ENCODE data around the gene DGKI. TPM values are rescaled to one million over a fixed set of nuclear protein-coding genes. Genes with fewer than 3 reads are reported as not detected.

Gene DGKI
- total and polyA plus RNA-seq, 2 donors (not counting 1 experiment from before 2014, with no cell fraction given) = 0.74 to 2.1 TPM

- no peak for TF ChIP-seq CTCF (conservative IDR thresholded peaks at IDR 0.05 in 1 of 2, IDR thresholded peaks at IDR 0.05 in 1 of 2; ENCODE audit: low read depth in 1 of 2, low read length in 2 of 2)
- TF ChIP-seq EZH2 (IDR thresholded peaks at IDR 0.05; ENCODE audit: low read length, missing control alignments) = no peak
- H3K9me3 ChIP-seq (ENCODE audit: control insufficient read depth, insufficient read depth, low read depth, low read length) = no peaks in the 10 kb centered on the region
- H3K4me1 ChIP-seq (ENCODE audit: control insufficient read depth, extremely low read depth, insufficient read depth, low read length) = peaks cover 5% of the 10 kb centered on the region
- no peak overlapping the region for H3K9ac ChIP-seq (ENCODE audit: insufficient read depth, low read length)
- no peaks in the 10 kb centered on the region for H3K79me2 ChIP-seq (ENCODE audit: control insufficient read depth, insufficient read depth, low read length)
- H3K27me3 ChIP-seq (ENCODE audit: control insufficient read depth, insufficient read depth, low read length) = no peaks in the 10 kb centered on the region
- H2AFZ ChIP-seq (ENCODE audit: low read length) = no peak overlapping the region
- H3K27ac ChIP-seq (ENCODE audit: insufficient read depth, low read length) = no peak overlapping the region
- H3K4me2 ChIP-seq (ENCODE audit: extremely low read depth, insufficient read depth, low read length) = no peak overlapping the region
- H3K36me3 ChIP-seq (ENCODE audit: control insufficient read depth, insufficient read depth, low read length) = no peaks in the 10 kb centered on the region
- H3K4me3 ChIP-seq (replicated peaks in 1 of 4; ENCODE audit: control extremely low read depth in 1 of 4, insufficient read depth in 1 of 4, low read depth in 3 of 4, low read length in 4 of 4) = no peak overlapping the region
- no peaks in the 10 kb centered on the region for H4K20me1 ChIP-seq (ENCODE audit: control insufficient read depth, extremely low read depth, insufficient read depth, low read length)
- peak in 1 of 2 donors; percentile 83 for DNase-seq (ENCODE audit: low read depth in 2 of 2)
These were observed 177.1 kb downstream of the DGKI start for GRCh38 chr7:137669706-137670105.

- Histone ChIP-seq H3K36me3 (ENCODE audit: control insufficient read depth, insufficient read depth, low read length) (no peaks in the 10 kb centered on the region), H3K4me3 (replicated peaks in 1 of 4; ENCODE audit: control extremely low read depth in 1 of 4, insufficient read depth in 1 of 4, low read depth in 3 of 4, low read length in 4 of 4) (no peak overlapping the region), H4K20me1 (ENCODE audit: control insufficient read depth, extremely low read depth, insufficient read depth, low read length) (no peaks in the 10 kb centered on the region), H3K4me1 (ENCODE audit: control insufficient read depth, extremely low read depth, insufficient read depth, low read length) (peaks cover 5% of the 10 kb centered on the region), H3K79me2 (ENCODE audit: control insufficient read depth, insufficient read depth, low read length) (no peaks in the 10 kb centered on the region), H3K27ac (ENCODE audit: insufficient read depth, low read length) (no peak overlapping the region), H3K27me3 (ENCODE audit: control insufficient read depth, insufficient read depth, low read length) (no peaks in the 10 kb centered on the region), H3K4me2 (ENCODE audit: extremely low read depth, insufficient read depth, low read length) (no peak overlapping the region), H2AFZ (ENCODE audit: low read length) (no peak overlapping the region), H3K9me3 (ENCODE audit: control insufficient read depth, insufficient read depth, low read depth, low read length) (no peaks in the 10 kb centered on the region), H3K9ac (ENCODE audit: insufficient read depth, low read length) (no peak overlapping the region)
- TF ChIP-seq CTCF (conservative IDR thresholded peaks at IDR 0.05 in 1 of 2, IDR thresholded peaks at IDR 0.05 in 1 of 2; ENCODE audit: low read depth in 1 of 2, low read length in 2 of 2) (no peak), EZH2 (IDR thresholded peaks at IDR 0.05; ENCODE audit: low read length, missing control alignments) (no peak)
- no peak for DNase-seq (ENCODE audit: low read depth in 2 of 2)
These were observed 178.4 kb downstream of the DGKI start for GRCh38 chr7:137668404-137668803.

- TF ChIP-seq EZH2 (IDR thresholded peaks at IDR 0.05; ENCODE audit: low read length, missing control alignments) (no peak), CTCF (conservative IDR thresholded peaks at IDR 0.05 in 1 of 2, IDR thresholded peaks at IDR 0.05 in 1 of 2; ENCODE audit: low read depth in 1 of 2, low read length in 2 of 2) (no peak)
- H3K36me3 ChIP-seq (ENCODE audit: control insufficient read depth, insufficient read depth, low read length) = no peaks in the 10 kb centered on the region
- peaks cover 5% of the 10 kb centered on the region for H3K4me1 ChIP-seq (ENCODE audit: control insufficient read depth, extremely low read depth, insufficient read depth, low read length)
- H3K27me3 ChIP-seq (ENCODE audit: control insufficient read depth, insufficient read depth, low read length) = no peaks in the 10 kb centered on the region
- H3K27ac ChIP-seq (ENCODE audit: insufficient read depth, low read length) = peak overlapping the region; percentile 40
- H3K9ac ChIP-seq (ENCODE audit: insufficient read depth, low read length) = no peak overlapping the region
- peak overlapping the region; percentile 26 for H3K4me2 ChIP-seq (ENCODE audit: extremely low read depth, insufficient read depth, low read length)
- H3K9me3 ChIP-seq (ENCODE audit: control insufficient read depth, insufficient read depth, low read depth, low read length) = no peaks in the 10 kb centered on the region
- H2AFZ ChIP-seq (ENCODE audit: low read length) = no peak overlapping the region
- H4K20me1 ChIP-seq (ENCODE audit: control insufficient read depth, extremely low read depth, insufficient read depth, low read length) = no peaks in the 10 kb centered on the region
- no peak overlapping the region for H3K4me3 ChIP-seq (replicated peaks in 1 of 4; ENCODE audit: control extremely low read depth in 1 of 4, insufficient read depth in 1 of 4, low read depth in 3 of 4, low read length in 4 of 4)
- peak; percentile 52 to 98 for DNase-seq (ENCODE audit: low read depth in 2 of 2)
- no peaks in the 10 kb centered on the region for H3K79me2 ChIP-seq (ENCODE audit: control insufficient read depth, insufficient read depth, low read length)
These were observed 179.0 kb downstream of the DGKI start for GRCh38 chr7:137667633-137668387.
